Measurements from ENCODE around the gene TMEM106C.

The TMEM106C gene

GRCh38 chr12:48016373-48017020 is 53.1 kb downstream of the TMEM106C start:
- DNase-seq (ENCODE audit: low read depth in 2 of 2) = no peak

GRCh38 chr12:48017496-48017895 is 54.1 kb downstream of the TMEM106C start:
- no peak for DNase-seq (ENCODE audit: low read depth in 2 of 2)

GRCh38 chr12:48017921-48018617 is 54.7 kb downstream of the TMEM106C start:
- DNase-seq (ENCODE audit: low read depth in 2 of 2) = no peak

Data from stimulated activated CD8-positive, alpha-beta memory T cell treated with anti-CD3 and anti-CD28 coated beads, Interleukin-7, amount 100 ng/mL, for 1 hour (primary cell).